ENCODE results near the gene PPP2R3A.
"Not testable (repeated sequence)": the region's sequence is repeated elsewhere in the genome, so short reads cannot be mapped to it uniquely, and the experiment has no call there.

The PPP2R3A gene, protein sequence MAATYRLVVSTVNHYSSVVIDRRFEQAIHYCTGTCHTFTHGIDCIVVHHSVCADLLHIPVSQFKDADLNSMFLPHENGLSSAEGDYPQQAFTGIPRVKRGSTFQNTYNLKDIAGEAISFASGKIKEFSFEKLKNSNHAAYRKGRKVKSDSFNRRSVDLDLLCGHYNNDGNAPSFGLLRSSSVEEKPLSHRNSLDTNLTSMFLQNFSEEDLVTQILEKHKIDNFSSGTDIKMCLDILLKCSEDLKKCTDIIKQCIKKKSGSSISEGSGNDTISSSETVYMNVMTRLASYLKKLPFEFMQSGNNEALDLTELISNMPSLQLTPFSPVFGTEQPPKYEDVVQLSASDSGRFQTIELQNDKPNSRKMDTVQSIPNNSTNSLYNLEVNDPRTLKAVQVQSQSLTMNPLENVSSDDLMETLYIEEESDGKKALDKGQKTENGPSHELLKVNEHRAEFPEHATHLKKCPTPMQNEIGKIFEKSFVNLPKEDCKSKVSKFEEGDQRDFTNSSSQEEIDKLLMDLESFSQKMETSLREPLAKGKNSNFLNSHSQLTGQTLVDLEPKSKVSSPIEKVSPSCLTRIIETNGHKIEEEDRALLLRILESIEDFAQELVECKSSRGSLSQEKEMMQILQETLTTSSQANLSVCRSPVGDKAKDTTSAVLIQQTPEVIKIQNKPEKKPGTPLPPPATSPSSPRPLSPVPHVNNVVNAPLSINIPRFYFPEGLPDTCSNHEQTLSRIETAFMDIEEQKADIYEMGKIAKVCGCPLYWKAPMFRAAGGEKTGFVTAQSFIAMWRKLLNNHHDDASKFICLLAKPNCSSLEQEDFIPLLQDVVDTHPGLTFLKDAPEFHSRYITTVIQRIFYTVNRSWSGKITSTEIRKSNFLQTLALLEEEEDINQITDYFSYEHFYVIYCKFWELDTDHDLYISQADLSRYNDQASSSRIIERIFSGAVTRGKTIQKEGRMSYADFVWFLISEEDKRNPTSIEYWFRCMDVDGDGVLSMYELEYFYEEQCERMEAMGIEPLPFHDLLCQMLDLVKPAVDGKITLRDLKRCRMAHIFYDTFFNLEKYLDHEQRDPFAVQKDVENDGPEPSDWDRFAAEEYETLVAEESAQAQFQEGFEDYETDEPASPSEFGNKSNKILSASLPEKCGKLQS (N-terminal part only)

DNA sequence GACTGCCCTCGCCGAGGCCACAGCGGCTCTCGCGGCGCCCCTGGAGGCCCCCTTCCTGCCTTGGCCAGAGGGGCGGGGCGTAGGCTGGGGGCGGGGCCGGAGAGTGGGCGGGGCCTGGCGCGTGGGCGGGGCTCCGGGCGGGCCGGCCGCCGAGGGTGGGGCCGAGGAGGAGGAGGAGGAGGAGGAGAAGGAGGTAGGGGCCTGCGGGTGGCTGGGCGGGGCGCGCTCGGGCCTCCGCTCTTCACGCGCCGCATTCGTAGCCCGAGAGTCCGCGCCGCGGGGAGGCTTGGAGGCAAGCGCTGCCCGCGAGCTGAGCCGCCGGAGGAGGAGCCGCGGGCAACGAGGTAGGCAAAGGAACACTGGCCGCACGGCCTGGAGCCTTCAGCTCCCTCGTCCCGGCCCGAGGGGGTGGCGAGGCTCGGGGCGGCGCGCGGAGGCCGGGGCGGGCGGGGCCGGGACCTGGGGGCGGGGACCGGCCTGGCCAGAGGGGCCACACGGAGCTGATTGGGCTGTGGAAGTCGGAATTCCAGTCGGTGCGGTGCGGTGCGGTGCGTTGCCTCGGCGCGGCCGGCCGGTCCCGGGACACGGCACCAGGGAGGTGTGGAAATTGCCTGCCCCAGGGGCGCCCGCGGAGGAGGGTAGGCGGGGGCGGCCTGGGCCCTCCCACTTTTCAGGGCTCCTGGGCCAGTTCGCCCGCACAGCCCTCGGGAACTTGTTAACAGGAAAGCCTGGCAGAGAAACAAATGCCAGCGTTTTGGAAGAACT, at the start of gene PPP2R3A:
TSS of gene PPP2R3A (plus strand) at position 223 of the 765 bp plus-strand sequence. CDS start 35,771 bp downstream, outside the sequence.
- peak; percentile 62 to 64 for DNase-seq

DNA sequence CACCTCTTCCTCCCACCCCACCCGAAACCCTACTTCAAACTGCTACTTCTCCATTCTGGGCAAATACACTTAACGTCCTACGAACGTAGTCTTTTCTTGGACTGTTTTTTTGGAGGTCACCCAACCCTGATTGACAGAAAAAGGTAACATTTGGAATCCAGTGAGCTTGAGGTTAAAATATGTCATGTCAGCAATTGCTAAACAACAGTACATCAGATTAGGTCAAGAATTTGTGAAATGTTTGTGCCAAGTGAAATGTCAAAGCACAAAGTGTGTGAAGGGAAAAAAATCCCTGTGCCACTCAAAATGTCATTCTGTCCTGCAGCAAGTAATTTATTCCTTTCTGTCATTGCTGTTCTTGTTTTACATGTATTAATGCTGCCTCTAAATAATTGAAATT, 49.2 kb upstream of the PPP2R3A start:
- no peak for DNase-seq

DNA sequence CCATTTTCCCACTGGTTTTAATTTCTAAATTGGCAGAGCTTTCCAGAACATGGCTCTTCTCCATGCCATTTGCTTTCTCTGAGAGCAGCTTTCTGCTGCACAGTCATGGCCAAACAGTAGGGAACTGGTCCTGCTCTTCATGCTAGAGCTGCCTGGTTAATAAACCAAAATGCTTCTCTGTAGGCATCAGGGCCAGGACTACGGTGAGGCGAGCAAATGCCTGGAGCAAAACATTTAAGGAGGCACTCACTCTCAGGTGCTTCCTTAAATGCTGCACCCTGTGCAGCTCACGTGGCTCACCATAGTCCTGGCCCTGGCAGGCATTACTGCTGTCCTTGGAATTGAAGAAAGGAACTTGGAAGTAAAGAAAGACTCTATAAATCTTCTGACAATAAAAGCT, 48.5 kb upstream of the PPP2R3A start:
- no peak for DNase-seq

DNA sequence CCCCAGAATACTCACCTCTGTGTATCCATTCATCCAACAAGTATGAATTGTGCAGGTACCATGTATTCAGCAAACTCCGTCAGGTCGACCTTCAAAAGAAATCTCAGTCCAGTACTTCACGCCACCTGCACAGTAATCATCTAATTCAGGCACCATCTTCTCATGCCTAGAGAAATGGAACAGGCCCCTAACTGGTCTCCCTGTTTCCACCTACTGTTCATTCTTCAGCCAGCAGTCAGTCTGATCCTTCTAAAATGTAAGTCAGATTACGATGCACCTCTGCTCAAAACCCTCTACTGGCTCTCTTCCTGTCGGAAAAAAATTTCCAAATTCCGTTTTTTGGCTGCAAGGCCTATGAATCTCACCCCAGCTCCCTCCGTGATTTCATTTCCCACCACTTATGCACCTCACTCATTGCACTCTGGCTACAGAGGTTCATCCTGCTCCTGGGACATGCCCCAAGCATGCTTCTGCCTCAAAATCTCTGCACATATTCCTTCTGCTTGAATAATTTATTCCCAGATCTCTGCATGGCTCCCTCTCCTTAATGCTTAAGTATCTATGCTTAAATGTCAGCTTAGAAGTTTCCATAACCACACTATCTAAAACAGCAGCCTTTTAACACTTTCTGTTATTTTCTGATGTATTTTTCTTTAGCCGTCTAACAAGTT, 47.5 kb upstream of the PPP2R3A start:
- no peak for DNase-seq

DNA sequence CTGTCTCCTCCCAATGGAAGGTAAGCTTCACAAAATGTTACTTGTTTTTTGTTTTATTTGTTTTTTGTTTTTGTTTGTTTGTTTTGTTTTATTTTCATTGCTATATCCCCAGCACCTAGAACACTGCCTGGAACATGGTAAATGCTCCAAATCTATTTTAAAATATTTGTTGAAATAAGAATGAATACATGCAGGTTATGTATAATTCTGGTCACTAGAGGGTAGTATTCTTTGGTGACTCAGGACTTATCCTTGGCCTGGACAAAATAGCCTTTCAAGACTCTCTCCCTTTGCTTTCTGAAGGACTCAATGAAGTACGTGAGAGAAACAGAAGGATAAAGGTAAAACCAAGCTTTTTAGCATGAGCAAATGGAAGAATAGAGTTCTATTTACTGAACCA, 46.9 kb upstream of the PPP2R3A start:
- DNase-seq: no peak

DNA sequence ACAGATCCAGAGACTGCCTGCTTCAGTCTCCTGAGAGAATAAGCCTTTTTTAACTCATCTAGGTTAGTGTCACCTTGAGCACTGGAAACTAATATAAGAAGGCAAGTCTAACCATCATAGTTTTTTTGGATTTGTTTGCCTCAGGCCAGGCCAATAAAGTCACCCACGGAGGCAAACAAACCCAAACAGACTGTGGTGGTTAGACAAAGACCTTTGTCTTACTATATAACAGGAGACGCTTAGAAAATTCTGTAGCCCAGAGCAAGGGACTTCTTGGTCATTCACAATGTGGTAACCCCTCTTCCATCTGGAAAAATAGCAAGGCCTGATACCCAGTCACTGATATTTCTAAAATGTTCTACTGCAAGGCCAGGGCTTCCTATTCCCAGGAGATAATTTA, 45.3 kb upstream of the PPP2R3A start:
- no peak for DNase-seq

DNA sequence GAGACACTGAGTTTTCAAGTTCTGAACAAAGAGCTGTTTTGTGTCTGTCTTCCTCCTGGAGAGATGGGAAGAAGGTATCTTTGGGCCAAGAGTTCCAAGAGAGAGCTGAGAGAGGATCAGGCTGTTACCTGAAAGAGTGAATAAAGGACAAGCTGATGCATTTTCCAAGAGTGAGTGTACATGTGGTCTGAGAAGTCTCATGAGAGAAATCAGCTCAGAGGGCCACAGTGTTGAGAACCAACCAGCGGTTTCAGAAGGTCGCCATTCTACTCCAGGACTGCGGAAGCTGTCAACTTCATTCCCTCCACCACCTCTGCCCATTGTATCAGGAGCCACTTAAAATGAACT, 42.7 kb upstream of the PPP2R3A start:
- DNase-seq: no peak

DNA sequence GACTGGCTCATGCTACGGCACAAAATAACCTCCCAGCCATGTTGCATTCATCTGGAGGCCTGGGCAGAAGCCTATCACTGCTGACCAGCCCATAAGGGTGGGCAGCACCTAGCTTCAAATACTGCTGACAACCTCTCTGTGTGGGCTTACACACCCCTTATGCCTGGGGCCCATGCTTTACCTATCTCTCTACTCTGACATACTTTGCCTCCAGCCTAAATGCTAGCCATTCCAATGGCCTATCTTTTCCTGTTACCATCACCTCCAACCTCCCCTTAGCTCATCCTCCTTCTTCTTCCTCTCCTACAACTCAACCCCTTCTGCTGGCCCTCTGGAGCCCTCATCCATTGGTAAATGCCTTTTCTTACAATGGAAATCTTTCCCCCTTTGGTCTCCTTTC, 41.0 kb upstream of the PPP2R3A start:
- DNase-seq: no peak

DNA sequence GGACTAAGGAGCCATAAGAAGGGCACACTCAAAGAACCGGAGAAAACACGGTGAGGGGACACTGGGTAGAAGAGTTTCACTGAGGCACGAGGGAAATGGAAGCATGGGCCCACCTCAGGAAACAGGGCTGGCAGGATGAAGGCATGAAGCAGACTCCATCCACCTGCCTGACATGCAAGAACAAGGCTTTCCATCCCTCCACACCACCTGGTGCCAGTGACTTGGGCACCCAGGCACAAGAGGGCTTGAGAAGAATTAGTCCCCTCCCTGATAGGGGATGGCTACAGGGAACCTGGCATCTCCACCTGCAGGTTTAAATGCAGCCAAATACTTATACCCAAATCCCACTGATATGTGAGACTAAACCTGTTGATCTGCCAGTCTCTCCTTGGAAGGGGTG, 38.9 kb upstream of the PPP2R3A start:
- no peak for DNase-seq

DNA sequence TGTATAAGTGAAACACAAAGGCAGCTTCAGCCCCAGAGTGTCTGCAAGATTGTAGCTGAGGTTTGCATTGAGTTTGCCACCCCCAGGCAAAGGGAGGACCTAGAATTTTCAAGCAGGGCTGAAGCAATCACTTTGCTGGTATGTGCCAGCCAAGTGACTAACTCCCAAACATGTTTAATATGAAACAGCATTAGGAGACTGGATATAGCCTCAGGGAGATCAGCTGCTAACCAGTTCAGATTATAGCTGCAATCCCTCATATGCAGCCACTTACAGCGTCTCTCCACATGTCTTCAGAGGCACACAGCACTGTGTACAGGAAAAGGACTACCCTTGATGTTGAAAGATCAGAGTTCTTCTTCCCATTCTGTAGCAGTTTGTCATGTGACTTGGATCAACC, 38.4 kb upstream of the PPP2R3A start:
- no peak for DNase-seq

DNA sequence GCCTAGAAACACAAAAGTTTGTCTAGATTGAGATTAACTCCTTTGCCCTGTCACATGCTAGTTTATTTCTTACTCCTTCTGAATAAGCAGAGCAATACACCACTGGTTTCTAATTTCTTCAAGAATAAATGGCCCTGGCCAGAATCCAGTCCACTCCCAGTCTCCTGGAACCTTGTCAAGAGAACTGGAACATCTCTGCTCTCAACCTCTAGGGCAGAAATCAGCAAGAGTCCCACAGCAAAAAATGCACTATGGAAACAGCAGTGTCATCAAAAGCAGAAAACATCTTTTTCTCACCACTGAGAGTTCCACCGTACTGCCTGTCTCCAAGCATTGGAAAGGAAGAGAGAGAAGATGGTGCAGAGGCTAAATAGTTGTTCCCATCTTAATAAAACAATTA, 35.9 kb upstream of the PPP2R3A start:
- DNase-seq: no peak

DNA sequence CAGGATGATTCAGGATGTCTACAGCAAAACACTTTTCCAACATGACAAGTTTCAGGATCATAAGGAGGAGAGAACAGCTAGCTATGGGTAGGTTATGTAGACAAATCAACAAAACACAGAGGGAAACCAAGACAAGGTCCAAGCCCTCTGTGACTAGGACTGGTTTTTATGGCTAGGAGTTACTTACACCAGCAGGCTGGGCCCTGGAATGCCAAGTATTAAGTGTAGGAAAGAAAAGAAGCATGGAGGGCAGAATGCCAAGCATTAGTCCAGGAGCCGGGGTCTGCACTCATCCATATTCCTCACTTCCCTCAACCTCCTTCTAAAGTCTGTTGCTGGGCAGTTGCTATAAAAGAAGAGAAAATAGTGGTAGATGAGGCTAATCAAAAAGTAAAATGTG, 35.3 kb upstream of the PPP2R3A start:
- DNase-seq: no peak

DNA sequence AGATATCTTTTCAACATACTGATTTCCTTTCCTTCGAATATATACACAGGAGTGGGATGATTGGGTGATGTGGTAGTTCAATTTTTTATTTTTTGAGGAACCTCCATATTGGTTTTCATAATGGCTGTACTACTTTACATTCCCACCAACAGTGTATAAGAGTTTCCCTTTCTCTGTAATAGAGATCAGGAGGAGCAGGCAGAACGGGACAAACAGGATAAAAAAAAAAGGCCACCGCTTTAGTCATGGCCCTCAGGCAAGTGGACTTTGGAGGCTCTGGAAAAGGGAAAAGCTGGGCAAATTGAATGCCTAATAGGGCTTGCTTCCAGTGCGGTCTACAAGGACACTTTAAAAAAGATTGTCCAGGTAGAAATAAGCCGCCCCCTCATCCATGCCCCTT, 30.4 kb upstream of the PPP2R3A start:
- DNase-seq: not testable (repeated sequence)

DNA sequence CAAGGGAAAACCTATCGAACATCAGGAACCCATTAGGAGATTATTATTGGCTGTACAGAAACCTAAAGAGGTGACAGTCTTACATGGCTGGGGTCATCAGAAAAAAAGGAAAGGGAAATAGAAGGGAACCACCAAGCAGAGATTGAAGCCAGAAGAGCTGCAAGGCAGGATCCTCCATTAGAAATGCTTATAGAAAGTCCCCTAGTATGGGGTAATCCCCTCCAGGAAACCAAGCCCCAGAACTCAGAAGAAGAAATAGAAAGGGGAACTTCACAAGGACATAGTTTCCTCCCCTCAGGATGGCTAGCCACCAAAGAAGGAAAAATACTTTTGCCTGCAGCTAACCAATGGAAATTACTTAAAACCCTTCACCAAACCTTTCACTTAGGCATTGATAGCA, 27.8 kb upstream of the PPP2R3A start:
- DNase-seq: not testable (repeated sequence)

DNA sequence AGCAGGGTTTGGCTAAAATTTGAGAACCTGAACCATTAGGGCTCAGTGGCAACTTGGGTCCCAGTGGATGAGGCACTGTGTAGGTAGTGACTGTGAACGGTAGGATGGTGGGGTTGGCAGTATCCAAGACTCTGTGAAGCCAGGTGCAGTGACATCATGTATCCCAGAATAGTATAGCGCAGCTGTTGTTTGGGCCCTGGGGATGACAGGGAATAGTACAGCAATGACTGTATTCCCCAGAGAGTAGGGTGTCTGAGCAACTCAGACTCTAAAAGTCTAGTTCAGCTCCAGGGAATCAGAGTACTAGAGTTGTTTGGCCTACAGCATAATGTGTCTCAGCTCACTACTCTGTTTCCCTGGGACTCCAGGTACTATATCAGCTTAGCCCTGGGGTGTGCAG, 20.7 kb upstream of the PPP2R3A start:
- DNase-seq: no peak

DNA sequence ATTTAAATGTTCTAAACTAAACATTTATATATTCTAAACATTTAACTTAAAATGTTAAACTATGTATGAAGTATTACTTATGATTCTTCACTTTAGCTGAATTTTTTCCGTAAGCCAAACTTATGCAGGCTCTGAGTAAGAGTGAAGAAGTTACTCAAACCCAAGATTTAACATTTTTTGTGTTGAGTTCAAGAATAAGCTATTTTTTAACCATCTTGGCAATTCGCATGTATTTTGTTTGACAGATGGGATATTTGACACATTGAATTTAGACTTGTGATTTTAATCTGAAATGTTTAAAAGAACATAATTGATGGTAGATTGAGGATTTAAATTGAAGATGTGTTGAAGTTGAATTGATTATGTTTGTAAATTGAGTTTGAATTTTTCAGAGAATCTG, 14.6 kb upstream of the PPP2R3A start:
- DNase-seq: no peak

DNA sequence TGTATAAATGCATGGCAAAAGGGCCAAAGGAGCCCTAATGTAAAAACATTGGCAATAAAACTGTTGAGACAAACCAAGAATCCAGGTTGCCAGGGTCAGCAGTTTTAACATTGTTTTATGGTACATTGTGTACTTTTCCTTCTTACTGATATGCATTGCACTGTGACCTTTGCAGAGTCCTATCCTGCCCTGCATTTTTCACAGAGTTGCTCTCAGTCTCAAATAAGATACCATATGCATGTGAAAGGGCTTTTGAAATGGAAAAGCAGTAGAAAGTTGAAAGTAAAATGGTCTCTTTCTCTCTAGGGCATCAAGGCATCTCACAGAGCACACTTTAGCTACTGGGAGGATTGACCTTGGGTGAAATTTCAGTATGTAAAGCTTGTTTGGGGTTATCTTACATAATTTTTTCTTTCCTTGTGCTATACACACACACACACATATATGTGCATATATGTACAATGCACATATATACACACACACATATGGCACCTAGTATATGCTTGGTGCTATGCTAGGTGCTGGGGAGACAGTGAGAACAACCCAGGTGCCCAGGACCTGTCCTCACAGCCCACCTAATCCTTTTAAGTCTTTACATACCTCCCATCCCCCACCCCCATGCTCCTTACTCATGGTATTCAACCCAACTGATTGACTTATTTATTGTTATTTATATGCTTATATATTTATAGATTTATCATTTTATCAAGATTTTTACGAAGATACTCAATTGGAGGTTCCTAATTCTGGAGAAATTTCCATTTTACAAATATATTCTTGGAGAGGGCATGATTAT, 1.2 kb upstream of the PPP2R3A start:
- no peak for DNase-seq

DNA sequence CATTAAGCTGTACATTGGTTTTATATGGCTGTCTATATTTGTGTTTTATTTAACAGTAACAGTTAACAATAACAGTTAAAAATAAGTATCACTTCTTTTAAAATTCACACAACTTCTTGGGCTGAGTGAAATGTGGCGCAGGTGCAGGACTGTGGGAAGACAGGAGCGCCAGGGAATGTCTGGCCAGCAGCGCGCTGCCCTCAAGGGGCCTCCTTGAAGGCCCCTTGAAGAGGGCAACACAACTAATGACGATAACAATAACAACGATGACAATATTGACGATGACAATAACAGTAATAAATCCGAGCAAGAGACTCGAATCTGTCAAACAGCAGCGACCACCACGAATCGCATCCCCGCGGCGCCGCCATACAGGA, 411 bp upstream of the PPP2R3A start:
- no peak for DNase-seq

DNA sequence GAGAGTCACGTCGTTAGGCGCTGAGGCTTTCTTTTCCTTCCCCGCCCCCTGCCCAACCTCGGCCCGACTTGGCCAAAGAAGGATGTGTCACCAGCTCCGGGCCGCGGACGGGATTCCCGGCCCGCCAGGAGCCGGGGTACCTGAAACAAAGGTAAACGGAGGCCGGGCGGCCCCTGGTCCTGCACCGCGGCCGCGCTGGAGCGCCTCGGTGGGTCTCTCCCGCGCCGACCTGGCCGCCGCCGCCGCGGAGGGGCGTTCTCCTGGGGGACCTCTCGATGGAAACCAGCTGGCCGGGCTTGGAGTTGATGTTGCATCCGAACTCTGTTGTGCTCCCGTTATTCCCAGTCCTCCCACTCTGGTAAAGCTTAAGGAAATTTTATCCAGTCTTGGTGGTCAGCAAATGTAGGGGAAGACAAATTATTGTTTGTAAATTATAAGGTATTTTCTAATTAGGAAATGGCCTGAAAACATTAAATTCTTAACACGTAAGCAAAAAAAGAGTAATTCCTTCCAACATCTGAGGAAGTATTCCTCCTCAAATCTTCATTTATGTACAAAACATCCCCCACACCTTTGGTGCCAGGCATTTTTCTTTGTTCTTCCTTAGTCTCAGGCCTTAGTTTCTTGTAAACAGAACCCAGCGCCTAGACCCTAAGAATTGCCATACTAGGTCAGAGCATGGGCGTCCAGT, 888 bp downstream of the PPP2R3A start:
- no peak for DNase-seq

DNA sequence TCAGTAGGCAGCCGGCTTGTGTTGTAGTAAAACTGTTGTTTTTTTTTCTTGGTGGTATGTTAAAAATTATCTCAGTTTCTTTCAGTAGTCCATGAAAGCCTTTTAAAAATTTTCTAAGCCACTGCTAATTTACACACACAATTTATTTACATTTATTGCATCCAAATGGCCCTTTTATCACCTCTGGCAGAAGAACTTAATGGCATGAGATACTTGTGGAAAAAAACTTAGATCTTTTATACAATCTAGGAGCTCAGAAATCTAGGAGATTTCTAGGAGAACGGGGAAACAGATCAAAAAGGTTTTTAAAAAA, 1.4 kb downstream of the PPP2R3A start:
- no peak for DNase-seq

DNA sequence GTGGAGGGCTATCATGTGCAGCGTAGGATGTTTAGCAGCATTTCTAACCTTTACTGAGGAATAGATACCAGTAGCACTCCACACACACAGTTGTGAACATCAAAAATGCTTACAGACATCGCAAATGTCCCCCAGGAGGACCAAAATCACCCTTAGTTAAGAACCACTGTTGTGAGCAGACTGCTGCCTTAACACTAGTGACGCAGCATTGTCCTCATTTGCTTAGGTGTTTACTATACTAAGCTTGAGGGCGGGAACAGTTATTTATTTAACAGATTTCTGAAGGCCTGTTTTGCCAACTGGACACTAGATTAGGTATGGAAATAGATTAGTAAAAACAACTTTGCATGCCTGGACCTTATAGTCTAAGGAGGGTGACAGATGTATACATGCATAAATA, 2.3 kb downstream of the PPP2R3A start:
- DNase-seq: no peak

Data from activated CD4-positive, alpha-beta T cell treated with anti-CD3 and anti-CD28 coated beads, Interleukin-2, amount 50 U/mL, for 48 hours (primary cell).